SU-DHL-6 (cell line): Measurements from ENCODE around the gene SH3PXD2A.

Experiments
- EZH2phosphoT487 ChIP-seq: fragments of 200-600 bp; sonication (generic), shearing (Covaris generic); conservative IDR thresholded peaks from 2 replicates; pipeline ENCODE4 v1.6.1; 2018; ENCODE audit warnings: mild to moderate bottlenecking, antibody characterized with exemption, low read length, moderate library complexity, mixed read lengths
- TF ChIP-seq, protein P1 (sequence below): fragments of 200-600 bp; sonication (generic); IDR thresholded peaks from one replicate; pipeline ENCODE4 v1.5.1; 2017; ENCODE audit warnings: antibody characterized with exemption, mild to moderate bottlenecking, low read length, moderate library complexity; ENCODE audit not compliant: insufficient read depth, poor library complexity, severe bottlenecking

DNA sequence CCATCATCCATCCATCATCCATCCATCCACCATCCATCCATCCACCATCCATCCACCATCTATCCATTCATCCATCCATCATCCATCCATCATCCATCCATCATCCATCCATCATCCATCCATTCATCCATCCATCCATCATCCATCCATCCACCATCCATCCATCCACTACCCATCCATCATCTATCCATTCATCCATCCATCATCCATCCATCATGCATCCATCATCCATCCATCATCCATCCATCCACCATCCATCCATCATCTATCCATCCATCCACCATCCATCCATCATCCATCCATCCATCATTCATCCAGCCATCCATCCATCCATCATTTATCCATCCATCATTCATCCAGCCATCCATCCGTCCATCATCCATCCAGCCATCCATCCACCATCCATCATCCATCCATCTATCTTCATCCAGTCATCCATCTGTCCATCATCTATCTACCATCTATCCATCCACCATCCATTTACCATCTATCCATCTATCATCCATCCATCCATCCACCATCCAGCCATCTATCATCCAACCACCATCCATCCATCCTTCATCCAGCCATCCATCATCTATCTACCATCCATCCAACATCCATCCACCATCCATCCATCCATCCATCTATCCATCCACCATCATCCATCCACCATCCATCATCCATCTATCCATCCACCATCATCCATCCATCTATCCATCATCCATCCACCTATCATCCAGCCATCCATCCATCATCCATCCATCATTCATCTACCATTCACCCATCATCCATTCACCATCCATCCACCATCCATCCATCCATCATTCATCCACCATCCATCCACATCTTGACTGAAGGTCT, 153.8 kb downstream of the SH3PXD2A start:
- TF ChIP-seq, protein P1, sequence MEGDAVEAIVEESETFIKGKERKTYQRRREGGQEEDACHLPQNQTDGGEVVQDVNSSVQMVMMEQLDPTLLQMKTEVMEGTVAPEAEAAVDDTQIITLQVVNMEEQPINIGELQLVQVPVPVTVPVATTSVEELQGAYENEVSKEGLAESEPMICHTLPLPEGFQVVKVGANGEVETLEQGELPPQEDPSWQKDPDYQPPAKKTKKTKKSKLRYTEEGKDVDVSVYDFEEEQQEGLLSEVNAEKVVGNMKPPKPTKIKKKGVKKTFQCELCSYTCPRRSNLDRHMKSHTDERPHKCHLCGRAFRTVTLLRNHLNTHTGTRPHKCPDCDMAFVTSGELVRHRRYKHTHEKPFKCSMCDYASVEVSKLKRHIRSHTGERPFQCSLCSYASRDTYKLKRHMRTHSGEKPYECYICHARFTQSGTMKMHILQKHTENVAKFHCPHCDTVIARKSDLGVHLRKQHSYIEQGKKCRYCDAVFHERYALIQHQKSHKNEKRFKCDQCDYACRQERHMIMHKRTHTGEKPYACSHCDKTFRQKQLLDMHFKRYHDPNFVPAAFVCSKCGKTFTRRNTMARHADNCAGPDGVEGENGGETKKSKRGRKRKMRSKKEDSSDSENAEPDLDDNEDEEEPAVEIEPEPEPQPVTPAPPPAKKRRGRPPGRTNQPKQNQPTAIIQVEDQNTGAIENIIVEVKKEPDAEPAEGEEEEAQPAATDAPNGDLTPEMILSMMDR = no peak
- TF ChIP-seq EZH2phosphoT487 = no peak
